Stimulated activated effector memory CD8-positive, alpha-beta T cell treated with anti-CD3 and anti-CD28 coated beads, Interleukin-12 subunit alpha, Interleukin-12 subunit beta, amount 100 ng/mL, for 72 hours (primary cell): Measurements from ENCODE around the gene CBARP.

Experiments used
- ATAC-seq: fragments of 150-1000 bp; cut with Tn5 transposase; 2 replicates; pipeline ENCODE4 v1.10.0; 2021
- DNase-seq, 2 donors: peaks; one replicate each; pipeline ENCODE4 v3.0.0; 2021 to 2022; ENCODE audit warnings: low spot score in 2 of 2
- H3K27ac Mint-ChIP-seq: one replicate; pipeline ENCODE4 v1.8.0; 2022; ENCODE audit warnings: mild to moderate bottlenecking, mixed read lengths
- H3K36me3 Mint-ChIP-seq: one replicate; pipeline ENCODE4 v1.8.0; 2022; ENCODE audit warnings: mild to moderate bottlenecking, mixed read lengths
- H3K4me1 Mint-ChIP-seq: one replicate; pipeline ENCODE4 v1.8.0; 2022; ENCODE audit warnings: mixed read lengths
- H3K4me3 Mint-ChIP-seq: one replicate; pipeline ENCODE4 v1.8.0; 2022; ENCODE audit warnings: mild to moderate bottlenecking, mixed read lengths
- H3K9me3 Mint-ChIP-seq: one replicate; pipeline ENCODE4 v1.8.0; 2022; ENCODE audit warnings: mixed read lengths

The CBARP gene

GRCh38 chr19:1261538-1261797, 23.7 kb upstream of the CBARP start:
- Mint-ChIP-seq H3K4me3 (peak overlapping the region; percentile 98), H3K9me3 (no peaks in the 10 kb centered on the region), H3K36me3 (peaks cover 68% of the 10 kb centered on the region), H3K27ac (peak overlapping the region; percentile 97), H3K4me1 (peaks cover 59% of the 10 kb centered on the region)
- no peak for ATAC-seq
- DNase-seq = no peak

GRCh38 chr19:1260749-1261537, 23.1 kb upstream of the CBARP start:
- peaks cover 58% of the 10 kb centered on the region for H3K4me1 Mint-ChIP-seq
- peak overlapping the region; percentile 97 for H3K27ac Mint-ChIP-seq
- DNase-seq = peak; percentile 96 to 98
- peaks cover 71% of the 10 kb centered on the region for H3K36me3 Mint-ChIP-seq
- peak; percentile 85 for ATAC-seq
- H3K9me3 Mint-ChIP-seq = no peaks in the 10 kb centered on the region
- peak overlapping the region; percentile 98 for H3K4me3 Mint-ChIP-seq

DNA sequence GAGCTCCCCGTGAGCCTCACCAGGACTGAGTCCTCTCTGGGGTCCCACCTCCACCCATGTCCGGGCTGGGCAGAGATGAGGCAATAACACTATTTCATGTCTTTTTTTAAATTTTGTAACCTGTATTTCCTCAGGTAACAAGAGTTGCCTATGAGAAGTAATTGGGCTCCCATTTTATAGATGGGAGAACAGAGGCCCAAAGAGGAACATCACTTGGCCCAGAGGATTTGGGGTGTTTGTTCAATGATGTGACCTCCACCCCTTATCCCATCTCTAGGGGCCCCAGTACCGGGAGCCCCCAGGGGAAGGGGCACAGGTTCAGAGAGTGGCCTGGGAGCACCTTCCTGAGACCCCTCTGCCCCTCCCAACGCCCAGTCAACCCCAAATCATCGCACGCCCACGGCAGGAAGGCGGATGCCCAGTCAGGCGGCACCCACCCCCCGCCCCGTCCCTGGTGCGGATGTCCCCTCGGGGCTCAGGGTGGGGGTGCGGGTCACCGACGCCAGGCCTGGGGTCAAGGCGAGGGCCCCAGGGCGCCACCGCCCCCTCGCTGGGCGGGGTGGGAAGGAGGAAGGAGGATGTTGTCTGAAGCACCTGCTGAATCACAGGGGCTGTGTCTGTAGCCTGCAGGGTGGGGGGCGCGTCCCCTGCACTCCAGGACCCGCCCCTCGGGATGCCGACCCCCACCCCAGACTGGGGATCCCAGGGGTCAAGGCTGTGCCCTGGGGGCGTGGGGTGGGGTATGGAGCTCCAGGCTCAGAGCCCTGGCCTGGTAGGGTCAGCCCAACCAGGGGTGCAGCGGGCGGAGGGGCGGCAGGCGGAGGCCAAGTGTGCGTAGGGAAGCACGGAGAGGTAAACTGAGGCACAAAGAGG, 22.3 kb upstream of the CBARP start:
- H3K9me3 Mint-ChIP-seq = no peaks in the 10 kb centered on the region
- ATAC-seq = peak; percentile 52
- H3K27ac Mint-ChIP-seq = peak overlapping the region; percentile 97
- peaks cover 74% of the 10 kb centered on the region for H3K36me3 Mint-ChIP-seq
- peaks cover 52% of the 10 kb centered on the region for H3K4me1 Mint-ChIP-seq
- DNase-seq = peak; percentile 57 to 86
- peak overlapping the region; percentile 98 for H3K4me3 Mint-ChIP-seq

DNA sequence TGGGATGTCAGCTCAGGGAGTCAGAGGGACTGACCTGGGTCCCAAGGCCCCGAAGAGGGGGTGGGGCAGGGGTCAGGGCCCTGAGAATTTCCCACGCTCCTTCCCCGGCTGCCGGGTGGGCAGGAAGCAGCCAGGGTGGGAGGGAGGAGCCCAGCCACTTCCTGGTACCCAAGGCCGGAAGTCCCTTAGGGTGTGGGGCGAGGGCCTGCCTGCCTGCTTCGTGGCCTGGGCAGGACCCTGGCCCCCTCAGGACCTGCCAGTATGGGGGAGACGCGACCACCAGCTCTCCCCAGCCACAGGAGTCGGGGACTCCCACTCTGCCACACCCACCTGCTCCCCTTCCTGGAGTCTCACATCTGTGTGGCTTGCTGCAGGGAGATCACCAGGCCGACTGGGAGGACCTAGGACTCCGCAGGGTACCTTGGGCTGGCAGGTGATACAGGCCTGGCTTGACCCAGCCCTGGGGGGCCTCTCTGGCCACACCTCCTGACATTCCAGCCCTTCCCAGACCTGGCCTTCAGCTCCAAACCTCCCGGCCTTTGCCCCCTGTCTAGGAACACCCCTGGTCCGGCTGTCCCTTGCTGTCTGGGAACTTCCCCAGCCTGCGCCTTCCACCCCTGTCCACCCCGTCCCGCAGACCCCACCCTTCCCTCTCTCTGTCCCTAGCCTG, 21.5 kb upstream of the CBARP start:
- peaks cover 74% of the 10 kb centered on the region for H3K36me3 Mint-ChIP-seq
- DNase-seq (peak; percentile 61 to 92), ATAC-seq (peak; percentile 56)
- H3K27ac Mint-ChIP-seq = peak overlapping the region; percentile 97
- H3K9me3 Mint-ChIP-seq = no peaks in the 10 kb centered on the region
- H3K4me1 Mint-ChIP-seq = peaks cover 50% of the 10 kb centered on the region
- peak overlapping the region; percentile 98 for H3K4me3 Mint-ChIP-seq

DNA sequence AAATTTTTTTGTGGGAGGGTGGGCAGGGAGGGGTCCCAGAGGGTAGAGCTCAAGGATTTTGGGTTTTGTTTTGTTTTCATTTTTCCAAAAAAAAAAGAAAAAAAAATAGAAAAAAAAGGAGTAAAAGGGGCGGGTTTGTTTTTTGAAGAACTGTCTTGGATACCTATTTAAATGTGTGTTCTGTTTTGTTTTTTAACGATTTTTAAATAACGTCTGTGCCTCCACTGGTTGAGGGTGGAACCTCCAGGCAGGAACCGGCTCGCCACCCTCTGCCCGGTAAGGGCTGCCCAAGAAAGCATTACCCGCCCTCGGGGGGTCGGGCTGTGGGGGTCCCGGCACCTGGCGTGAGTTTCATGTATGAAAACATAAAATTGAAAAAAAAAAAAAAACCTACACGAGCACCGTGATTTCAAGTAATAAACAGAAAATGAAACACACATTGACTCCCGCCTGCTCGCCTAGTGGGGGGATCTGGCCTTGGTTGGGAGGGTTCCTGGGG, 21.0 kb upstream of the CBARP start:
- Mint-ChIP-seq H3K27ac (peak overlapping the region; percentile 97), H3K9me3 (no peaks in the 10 kb centered on the region), H3K4me3 (peak overlapping the region; percentile 98), H3K4me1 (peaks cover 50% of the 10 kb centered on the region), H3K36me3 (peaks cover 75% of the 10 kb centered on the region)
- ATAC-seq = no peak
- DNase-seq = no peak

- Mint-ChIP-seq H3K4me1 (peaks cover 52% of the 10 kb centered on the region), H3K36me3 (peaks cover 82% of the 10 kb centered on the region), H3K4me3 (peak overlapping the region; percentile 98), H3K27ac (peak overlapping the region; percentile 97), H3K9me3 (no peaks in the 10 kb centered on the region)
- ATAC-seq (no peak), DNase-seq (no peak)
Measured at GRCh38 chr19:1258163-1258492, 20.3 kb upstream of the CBARP start.

- peak overlapping the region; percentile 97 for H3K27ac Mint-ChIP-seq
- peaks cover 87% of the 10 kb centered on the region for H3K36me3 Mint-ChIP-seq
- DNase-seq (no peak), ATAC-seq (no peak)
- peaks cover 48% of the 10 kb centered on the region for H3K4me1 Mint-ChIP-seq
- H3K4me3 Mint-ChIP-seq = peak overlapping the region; percentile 98
- H3K9me3 Mint-ChIP-seq = no peaks in the 10 kb centered on the region
Measured at GRCh38 chr19:1257475-1258162, 19.8 kb upstream of the CBARP start.

DNA sequence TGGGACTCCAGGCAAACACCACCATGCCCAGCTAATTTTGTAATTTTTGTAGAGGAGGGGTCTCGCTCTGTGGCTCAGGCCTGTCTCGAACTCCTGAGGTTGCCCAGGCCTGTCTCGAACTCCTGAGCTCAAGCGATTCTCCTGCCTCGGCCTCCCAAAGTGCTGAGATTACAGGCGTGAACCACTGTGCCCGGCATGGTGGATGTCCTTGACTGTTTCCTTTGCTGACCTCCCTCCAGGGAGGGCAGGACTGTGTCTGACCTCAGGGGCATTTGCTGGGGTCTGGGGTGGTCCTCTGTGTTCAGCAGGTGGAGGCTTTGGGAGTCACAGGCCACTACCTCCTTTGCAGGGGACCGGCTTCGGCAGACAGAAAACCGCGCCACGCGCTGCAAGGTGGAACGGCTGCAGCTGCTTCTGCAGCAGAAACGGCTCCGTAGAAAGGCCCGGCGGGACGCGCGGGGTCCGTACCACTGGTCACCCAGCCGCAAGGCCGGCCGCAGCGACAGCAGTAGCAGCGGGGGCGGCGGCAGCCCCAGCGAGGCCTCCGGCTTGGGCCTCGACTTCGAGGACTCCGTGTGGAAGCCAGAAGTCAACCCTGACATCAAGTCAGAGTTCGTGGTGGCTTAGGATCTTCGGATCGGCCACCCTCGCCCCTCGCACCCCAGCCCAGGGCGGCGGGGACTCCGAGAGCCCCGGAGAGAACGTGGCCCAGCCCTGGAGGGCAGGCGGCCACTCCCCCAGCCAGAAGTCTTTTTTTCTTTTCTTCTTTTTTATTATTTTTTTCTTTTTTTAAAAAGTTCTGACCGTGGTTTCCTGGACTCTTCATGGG, 19.1 kb upstream of the CBARP start:
- peaks cover 91% of the 10 kb centered on the region for H3K36me3 Mint-ChIP-seq
- peaks cover 43% of the 10 kb centered on the region for H3K4me1 Mint-ChIP-seq
- ATAC-seq = no peak

GRCh38 chr19:1255186-1256161, 17.7 kb upstream of the CBARP start:
- Mint-ChIP-seq H3K4me1 (peaks cover 35% of the 10 kb centered on the region), H3K9me3 (no peaks in the 10 kb centered on the region), H3K36me3 (peaks cover 96% of the 10 kb centered on the region), H3K4me3 (peak overlapping the region; percentile 90), H3K27ac (peak overlapping the region; percentile 75)
- no peak for DNase-seq
- ATAC-seq = no peak

More for the DNA sequence above, 19.1 kb upstream of the CBARP start:
- H3K9me3 Mint-ChIP-seq = no peaks in the 10 kb centered on the region
- peak overlapping the region; percentile 98 for H3K4me3 Mint-ChIP-seq
- no peak for DNase-seq
- H3K27ac Mint-ChIP-seq = peak overlapping the region; percentile 97

DNA sequence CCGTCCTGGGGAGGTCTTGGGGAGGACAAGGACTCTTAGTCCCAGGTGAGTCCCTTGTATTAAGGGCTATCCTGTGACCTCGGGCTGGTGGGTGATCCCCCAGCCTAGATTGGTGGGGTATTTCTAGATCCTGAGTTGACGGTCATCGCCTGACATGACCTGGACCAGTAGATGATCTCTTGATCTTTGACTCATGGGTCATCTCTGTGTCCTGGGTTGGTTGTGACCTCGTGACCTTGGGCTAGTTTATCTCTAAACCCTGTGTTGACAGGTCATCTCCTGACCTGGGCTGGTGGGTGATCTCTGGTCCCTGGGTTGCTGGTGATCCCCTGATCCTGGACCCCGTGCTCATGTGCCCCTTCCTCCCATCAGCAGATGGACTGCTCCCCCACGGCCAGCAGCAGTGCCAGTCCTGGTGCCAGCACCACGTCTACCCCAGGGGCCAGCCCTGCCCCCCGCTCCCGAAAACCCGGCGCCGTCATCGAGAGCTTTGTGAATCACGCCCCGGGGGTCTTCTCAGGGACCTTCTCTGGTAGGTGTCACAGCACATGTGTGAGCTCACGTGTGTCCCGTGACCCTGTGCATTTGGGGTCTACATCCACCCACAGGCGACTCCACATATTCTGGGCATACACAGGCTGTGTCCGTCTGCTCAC, 16.9 kb upstream of the CBARP start:
- H3K4me1 Mint-ChIP-seq = peaks cover 31% of the 10 kb centered on the region
- H3K27ac Mint-ChIP-seq = peak overlapping the region; percentile 75
- H3K4me3 Mint-ChIP-seq = peak overlapping the region; percentile 90
- no peaks in the 10 kb centered on the region for H3K9me3 Mint-ChIP-seq
- peaks cover 94% of the 10 kb centered on the region for H3K36me3 Mint-ChIP-seq
- no peak for DNase-seq
- no peak for ATAC-seq

GRCh38 chr19:1254081-1254527, 16.3 kb upstream of the CBARP start:
- DNase-seq (no peak), ATAC-seq (no peak)
- Mint-ChIP-seq H3K36me3 (peaks cover 92% of the 10 kb centered on the region), H3K4me3 (peak overlapping the region; percentile 90), H3K4me1 (peaks cover 28% of the 10 kb centered on the region), H3K9me3 (no peaks in the 10 kb centered on the region), H3K27ac (peak overlapping the region; percentile 75)

GRCh38 chr19:1253514-1254080, 15.8 kb upstream of the CBARP start:
- no peak for ATAC-seq
- DNase-seq = peak in 1 of 2 donors; percentile 48
- Mint-ChIP-seq H3K4me1 (peaks cover 28% of the 10 kb centered on the region), H3K36me3 (peaks cover 88% of the 10 kb centered on the region), H3K27ac (peak overlapping the region; percentile 92), H3K4me3 (peak overlapping the region; percentile 90), H3K9me3 (no peaks in the 10 kb centered on the region)
